OCI-M1 (cell line): Measurements from ENCODE around the gene IL1B.

Experiments used
- DNase-seq: peaks from one replicate; lab custom pipeline; 2025; lab: John Stamatoyannopoulos, UW

The IL1B gene

GRCh38 chr2:112803691-112804521 is 32.7 kb downstream of the IL1B start:
- no peak for DNase-seq

GRCh38 chr2:112800881-112801583 is 35.5 kb downstream of the IL1B start:
- DNase-seq = no peak

- peak; percentile 68 for DNase-seq
Measured at GRCh38 chr2:112798979-112799975, 37.3 kb downstream of the IL1B start.

DNA sequence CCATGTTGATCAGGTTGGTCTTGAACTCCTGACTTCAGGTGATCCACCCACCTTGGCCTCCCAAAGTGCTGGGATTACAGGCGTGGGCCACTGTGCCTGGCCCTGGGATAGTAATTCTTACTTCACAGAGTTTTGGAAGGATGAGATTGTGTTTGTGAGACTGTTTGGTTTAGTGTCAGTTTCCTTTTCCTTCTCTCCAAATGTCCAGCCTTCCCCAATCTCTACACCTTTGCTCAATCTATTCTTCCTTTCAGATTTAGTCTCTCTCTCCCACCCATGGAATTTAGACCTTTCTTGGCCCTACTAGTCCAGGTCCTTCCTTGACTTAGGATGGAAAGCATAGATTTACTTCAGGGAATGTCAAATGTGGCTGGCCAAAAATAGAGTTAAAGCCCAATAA is 40.1 kb downstream of the IL1B start:
- no peak for DNase-seq

DNA sequence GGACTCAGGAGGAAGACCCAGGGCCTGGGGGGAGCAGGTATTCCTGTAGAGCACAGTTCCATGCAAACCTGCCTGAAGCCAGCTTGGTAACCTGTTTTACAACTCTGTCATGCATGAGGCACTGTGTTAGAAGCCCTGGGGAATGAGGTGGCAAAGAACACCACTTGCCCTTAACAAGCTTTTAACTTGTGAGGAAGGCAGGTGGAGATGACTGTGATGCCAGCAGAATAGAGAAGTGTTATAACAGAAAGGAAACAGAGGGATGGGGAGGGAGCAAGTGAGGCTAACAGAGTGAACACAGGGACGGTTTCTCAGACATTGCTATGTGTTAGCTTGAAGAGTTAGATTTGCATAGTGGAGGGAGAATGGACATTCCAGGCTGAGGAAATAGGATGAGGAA is 40.8 kb downstream of the IL1B start:
- DNase-seq = no peak

GRCh38 chr2:112794841-112795240 is 41.7 kb downstream of the IL1B start:
- peak; percentile 46 for DNase-seq

DNA sequence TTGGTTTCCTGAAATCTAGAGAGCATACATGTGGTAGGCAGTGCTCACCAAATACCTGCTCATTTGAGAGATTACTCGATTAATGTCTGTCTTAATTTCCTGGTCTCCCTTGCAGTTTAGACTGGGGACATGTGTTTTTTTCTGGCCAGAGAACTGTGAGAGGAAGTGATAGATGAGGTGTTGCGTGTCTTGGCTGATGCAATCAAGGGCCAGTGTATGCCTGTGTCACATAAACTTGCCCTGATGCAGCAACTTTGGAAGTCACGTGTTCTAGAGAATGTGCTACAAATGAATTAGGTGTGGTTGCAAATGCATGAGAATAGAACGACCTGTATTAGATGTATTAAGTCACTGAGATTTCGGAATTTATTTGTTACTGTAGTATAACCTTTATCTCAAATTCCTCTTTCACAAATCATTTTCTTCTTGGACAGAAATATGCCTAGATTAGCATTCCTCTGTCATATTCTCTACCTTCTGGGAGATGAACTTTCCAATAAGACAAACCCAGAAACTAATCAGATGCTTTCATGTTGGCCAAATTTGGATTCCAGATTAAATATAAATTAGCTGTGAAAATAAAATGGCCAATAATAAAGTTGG is 42.3 kb downstream of the IL1B start:
- DNase-seq = peak; percentile 94

DNA sequence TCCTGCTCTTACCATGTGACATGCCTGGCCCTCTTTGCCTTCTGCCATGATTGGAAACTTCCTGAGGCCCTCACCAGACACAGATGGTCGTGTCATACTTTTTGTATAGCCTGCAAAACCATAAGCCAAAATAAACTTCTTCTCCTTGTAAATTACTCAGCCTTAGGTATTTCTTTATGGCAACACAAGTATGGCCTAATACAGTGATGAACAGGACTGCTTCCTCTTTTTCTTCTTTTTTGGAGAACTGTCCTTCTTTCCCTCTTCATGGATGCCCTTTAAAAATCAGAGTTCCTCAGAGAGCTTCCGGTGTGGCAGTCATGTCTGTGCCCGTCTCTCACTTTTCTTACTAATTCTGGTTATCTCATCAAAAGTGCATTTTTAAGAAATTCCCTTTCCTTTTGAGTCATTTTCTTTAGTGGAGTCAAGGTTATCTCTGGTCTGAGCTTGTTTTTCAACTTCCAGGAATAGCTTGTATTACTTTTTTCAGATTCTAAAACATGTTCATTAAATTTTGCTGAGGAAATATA is 43.1 kb downstream of the IL1B start:
- peak; percentile 62 for DNase-seq

DNA sequence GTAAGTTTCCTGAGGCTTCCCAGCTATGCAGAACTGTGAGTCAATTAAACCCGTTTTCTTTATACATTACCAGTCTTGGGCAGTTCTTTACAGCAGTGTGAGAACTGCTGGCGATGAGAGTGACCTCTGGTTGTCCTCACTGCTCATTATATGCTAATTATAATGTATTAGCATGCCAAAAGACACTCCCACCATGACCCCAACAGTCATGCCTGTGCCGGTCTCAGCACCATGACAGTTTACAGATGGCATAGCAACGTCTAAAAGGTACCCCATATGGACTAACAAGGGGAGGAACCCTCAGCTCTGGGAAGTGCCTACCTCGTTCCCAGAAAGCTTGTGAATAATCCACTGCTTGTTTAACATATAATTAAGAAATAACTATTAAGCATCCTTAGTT is 44.2 kb downstream of the IL1B start:
- no peak for DNase-seq

GRCh38 chr2:112791693-112792230 is 44.8 kb downstream of the IL1B start:
- no peak for DNase-seq

DNA sequence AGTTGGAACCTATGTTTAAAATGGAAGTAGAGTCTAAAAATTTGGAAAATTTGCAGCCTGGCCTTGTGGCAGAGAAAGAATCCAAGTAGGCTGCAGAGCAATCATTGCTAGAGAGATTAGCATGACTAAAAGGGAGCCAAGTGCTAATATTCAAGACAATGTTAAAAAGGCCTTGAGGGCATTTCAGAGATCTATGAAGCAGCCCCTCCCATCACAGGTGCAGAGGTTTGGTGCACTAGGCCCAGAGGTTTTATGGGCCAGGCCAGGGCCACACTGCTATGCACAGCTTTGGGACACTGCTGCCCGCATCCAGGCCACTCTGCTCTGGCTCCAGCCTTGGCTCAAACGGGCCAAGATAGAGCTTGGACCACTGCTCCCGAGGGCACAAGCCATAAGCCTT is 45.6 kb downstream of the IL1B start:
- no peak for DNase-seq

DNA sequence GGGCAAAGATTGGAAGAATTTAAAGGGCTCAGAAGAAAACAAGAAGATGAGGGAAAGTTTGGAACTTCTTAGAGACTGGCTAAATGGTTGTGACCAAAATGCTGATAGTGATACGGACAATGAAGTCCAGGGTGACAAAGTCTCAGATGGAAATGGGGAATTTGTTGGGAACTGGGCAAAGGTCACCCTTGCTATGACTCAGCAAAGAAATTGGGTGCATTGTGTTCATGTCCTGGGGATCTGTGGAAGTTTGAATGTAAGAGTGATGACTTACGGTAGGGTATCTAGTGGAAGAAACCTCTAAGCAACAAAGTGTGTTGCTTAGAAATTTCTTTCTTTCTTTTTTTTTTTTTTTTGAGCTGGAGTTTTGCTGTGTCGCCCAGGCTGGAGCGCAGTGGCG is 46.3 kb downstream of the IL1B start:
- DNase-seq = no peak

DNA sequence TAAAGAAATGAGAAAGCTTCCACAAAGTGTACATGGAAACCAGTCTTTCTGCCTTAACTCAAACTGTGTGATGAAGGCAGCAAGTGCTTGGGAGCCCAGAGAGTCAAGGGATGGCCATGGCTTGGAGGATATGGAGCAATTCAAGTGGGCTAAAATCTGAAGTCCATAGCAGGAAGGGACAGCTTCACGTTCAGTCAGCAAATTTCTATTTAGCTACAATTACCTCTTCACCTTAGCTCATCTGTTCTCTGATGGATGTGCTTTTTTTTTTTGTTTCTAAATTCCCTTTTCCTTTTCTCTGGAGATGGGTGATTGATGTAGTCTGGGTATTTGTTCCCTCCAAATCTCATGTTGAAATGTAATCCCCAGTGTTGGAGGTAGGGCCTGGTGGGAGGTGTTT is 47.4 kb downstream of the IL1B start:
- DNase-seq = no peak

GRCh38 chr2:112788653-112789052 is 47.9 kb downstream of the IL1B start:
- no peak for DNase-seq

DNA sequence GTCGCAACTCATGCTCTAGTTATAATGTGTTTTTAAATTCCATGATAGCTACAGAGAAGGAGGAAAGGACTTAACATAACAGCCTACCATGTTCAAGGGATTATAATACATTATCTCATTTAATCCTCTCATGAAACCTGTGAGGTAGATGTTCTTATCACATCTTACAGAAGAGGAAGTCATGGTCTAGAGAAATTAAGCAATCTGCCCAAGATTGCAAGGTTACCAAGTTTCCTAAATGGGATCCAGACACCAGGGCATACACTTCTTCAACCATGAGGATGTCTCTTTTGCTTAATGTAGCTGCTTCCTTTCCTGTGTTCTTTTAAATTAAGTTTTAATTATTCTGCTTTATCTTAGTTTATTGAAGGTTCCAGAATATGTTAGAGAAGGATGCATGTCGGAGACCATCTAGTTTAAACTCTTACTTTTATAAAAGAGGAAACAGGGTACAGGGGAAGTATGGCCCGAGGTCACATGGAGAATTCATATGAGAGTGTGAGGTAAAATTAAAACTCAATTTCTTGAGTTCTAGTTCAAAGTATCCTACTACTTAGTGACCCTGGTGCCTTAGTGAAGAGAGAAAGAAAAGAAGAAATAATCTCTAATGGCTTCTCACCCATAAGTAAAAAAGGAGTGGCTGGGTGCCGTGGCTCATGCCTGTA is 48.7 kb downstream of the IL1B start:
- peak; percentile 76 for DNase-seq

DNA sequence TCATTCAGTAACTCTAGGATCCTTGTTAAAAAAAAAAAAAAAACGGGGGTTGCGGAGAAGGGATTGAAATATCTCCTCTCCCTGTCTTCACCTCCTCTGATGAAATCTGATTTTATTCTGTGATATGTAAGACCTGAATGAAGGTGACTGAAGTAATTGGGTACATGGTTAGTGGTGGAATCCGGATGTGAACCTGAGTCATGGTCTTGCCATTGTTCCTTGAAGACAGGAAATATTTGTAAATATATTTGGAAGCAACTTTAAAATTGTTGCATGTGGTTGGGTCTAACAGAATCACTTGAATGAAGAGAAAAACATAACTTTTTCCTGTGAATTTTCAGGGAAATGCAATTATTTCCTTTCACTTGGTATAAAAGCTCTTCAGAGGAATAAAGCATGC is 49.3 kb downstream of the IL1B start:
- DNase-seq = no peak

DNA sequence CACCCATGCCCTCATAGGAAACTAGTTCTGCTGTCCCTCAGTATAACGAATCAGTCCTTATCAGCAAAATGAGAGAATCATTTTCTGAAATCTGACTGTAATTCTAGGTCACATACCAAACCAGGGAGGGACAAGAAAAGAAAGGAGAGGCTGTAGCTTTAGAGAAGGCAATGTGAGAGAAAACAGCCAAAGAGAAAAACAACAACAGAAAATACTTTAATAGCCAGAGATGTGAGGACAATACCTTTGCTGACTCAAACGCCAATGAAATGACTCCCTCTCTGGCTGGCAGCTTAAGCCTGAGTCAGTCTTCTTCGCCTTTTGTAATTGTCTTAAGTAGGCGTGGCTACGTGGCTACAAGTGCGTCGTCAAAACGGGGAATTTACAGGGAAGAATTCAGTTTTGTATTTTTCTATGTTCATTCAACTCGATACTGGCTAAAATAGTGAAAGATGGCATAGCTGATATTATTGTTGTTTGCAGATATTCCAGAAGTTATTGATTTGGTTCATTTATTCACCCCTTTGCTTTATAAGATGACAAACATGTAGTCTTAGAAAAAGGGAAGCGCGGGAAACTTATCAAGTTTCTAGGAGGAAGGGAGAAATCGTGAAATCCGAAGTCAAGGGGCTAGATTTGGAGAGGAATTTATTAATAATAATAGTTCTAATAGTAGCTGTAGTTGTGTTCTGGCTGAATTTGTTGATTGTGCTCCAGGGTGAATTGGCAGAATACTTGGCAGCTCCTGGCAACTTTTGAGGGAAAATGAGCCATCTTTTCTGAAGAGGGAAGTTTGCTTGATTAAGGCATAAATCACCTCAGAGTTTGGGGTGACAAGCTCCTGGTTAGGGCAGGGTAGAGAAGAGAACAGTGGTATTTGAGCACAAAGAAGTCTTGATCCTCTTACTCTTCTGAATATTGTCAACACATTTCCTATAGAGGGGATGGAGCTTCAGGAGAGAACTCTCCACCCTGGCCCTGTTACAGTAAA is 52.1 kb downstream of the IL1B start, which contains the start of gene IL1A:
IL1A (minus strand) TSS at position 295 of the 991 bp plus-strand sequence. CDS start 723 bp downstream, outside the sequence.
- no peak for DNase-seq

GRCh38 chr2:112783187-112783714 is 53.3 kb downstream of the IL1B start:
- DNase-seq = no peak

- DNase-seq = no peak
Measured at GRCh38 chr2:112782234-112782799, 54.3 kb downstream of the IL1B start.
